Astrocyte of the cerebellum (primary cell): ENCODE measurements around the gene PLCH1.

Experiments
- DNase-seq: peaks from one replicate; pipeline ENCODE4 v3.0.0-alpha.2; 2011; ENCODE audit warnings: low read depth
- H3K4me3 ChIP-seq: 2 replicates; pipeline ENCODE4 v1.5.1; 2011; ENCODE audit warnings: mild to moderate bottlenecking, low read depth, low read length, moderate library complexity
- CTCF ChIP-seq: IDR thresholded peaks from 2 replicates; pipeline ENCODE4 v1.5.1; 2012; ENCODE audit warnings: low read length, low read depth, moderate library complexity, mild to moderate bottlenecking; ENCODE audit errors: missing control alignments
- in situ Hi-C: cut with HindIII; loops from 2 replicates; pipeline ENCODE4 v1.10.0; 2017; ENCODE audit warnings: low sequenced_read_pairs

Gene PLCH1

GRCh38 chr3:155417119-155417517 lies 327.8 kb downstream of the PLCH1 start:
- H3K4me3 ChIP-seq: no peak overlapping the region
- DNase-seq: no peak
- in situ Hi-C loops: no loop called here
- TF ChIP-seq CTCF: no peak

GRCh38 chr3:155416500-155417118 lies 328.3 kb downstream of the PLCH1 start:
- DNase-seq: no peak
- no peak for TF ChIP-seq CTCF
- in situ Hi-C loops: no loop called here
- no peak overlapping the region for H3K4me3 ChIP-seq

DNA sequence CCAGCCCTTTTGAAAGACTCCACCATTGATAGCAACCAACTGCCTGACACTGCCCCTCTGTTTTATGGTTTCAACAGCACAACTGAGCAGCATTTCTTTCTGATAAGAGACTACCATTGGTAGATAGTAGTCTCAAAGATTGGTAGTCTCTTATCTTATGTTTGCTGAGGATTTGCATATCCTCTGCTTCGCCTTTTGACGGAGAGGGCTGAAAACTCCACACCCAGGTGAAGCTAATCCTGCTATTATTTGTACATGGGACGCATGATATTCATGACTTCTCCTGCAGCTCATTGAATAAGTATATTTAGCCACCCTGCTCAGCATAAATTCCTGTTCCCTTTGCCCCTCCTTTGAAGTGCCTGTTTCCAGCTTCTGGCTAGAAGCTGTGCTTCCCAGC lies 332.0 kb downstream of the PLCH1 start:
- DNase-seq: no peak
- in situ Hi-C loops: no loop called here
- no peak overlapping the region for H3K4me3 ChIP-seq
- no peak for TF ChIP-seq CTCF

GRCh38 chr3:155411500-155412223 lies 333.2 kb downstream of the PLCH1 start:
- in situ Hi-C loops: no loop called here
- TF ChIP-seq CTCF: no peak
- H3K4me3 ChIP-seq: no peak overlapping the region
- no peak for DNase-seq

DNA sequence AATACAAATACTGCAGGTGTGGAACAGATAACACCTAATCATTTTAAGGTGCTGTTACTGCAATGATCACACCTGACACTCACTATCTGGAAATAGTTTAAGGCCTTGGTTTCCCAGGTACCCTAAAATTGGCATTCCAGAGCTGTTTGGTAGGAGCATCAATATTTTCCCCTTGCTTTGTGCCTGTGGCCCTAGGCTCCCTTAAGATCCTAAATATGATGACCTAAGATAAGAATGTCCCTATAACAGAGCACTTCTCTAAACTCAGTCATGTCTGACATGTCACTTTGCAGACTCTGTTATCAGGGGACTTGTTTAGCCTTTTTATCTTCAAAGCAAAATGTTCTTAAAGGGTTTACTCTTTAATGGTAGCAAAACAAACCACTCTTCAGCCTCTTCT lies 335.5 kb downstream of the PLCH1 start:
- no peak for TF ChIP-seq CTCF
- DNase-seq: no peak
- in situ Hi-C loops: no loop called here
- no peak overlapping the region for H3K4me3 ChIP-seq

GRCh38 chr3:155407971-155408370 lies 336.9 kb downstream of the PLCH1 start:
- no peak overlapping the region for H3K4me3 ChIP-seq
- in situ Hi-C loops: no loop called here
- no peak for DNase-seq
- no peak for TF ChIP-seq CTCF
